HL-60/S4 treated with phorbol 12-myristate 13-acetate at 8.2 ng/mL for 4 days and 3 days (cell line): ENCODE results near the gene COX6B1.
"Not testable (repeated sequence)": the region's sequence is repeated elsewhere in the genome, so short reads cannot be mapped to it uniquely, and the experiment has no call there.

ENCODE experiments used
- in situ Hi-C: fragments of 300-500 bp; cut with MboI; formaldehyde crosslinking; loops from 2 replicates; pipeline ENCODE4 v1.15.0; 2022; ENCODE audit warnings: low sequenced_read_pairs

COX6B1 gene

GRCh38 chr19:35633727-35634440 is 14.2 kb upstream of the COX6B1 start:
- in situ Hi-C loops, result no loop called here

DNA sequence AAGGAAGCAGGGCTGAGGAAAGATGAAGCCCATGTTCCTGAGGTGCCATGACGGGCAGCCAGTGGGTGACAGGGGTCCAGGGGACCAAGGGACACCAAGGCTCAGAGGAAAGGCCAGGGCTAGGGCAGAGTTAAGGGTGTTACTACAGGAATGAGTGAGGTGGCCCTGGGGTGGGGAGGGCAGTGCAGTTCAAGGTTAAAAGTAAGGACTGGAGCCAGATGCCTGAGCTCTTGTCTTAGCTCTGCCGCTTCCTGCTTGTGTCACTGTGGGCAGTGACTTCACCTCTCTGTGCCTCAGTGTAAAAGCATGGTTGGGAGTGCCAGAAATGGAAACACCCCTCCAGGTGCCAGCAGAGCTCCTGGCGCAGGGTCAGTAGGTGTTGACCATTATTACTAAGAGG is 11.5 kb upstream of the COX6B1 start:
- in situ Hi-C loops, result no loop called here

GRCh38 chr19:35637165-35637564 is 11.0 kb upstream of the COX6B1 start:
- in situ Hi-C loops, result no loop called here

DNA sequence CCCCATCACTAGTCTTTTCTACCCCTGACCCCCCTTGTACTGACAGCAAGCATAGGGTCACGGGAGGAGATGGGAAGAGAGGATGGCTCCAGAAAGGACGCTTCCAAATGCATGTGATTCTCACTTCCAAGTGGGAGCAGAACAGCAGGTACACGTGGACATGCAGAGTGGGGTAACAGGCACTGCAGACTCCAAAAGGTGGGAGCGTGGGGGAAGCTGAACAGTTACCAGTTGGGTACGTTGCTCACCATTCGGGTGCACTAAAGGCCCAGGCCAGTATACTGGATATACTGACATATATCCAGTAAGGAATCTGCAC is 8.8 kb upstream of the COX6B1 start:
- in situ Hi-C loops, result no loop called here

GRCh38 chr19:35639863-35640262 is 8.3 kb upstream of the COX6B1 start:
- in situ Hi-C loops, result no loop called here

- in situ Hi-C loops, result no loop called here
Observed at GRCh38 chr19:35641515-35642151, 6.5 kb upstream of the COX6B1 start, which contains the start of gene ETV2. TSS of gene ETV2 (plus strand) at chr19:35641745. CDS start at chr19:35642461, 716 bp downstream.

- in situ Hi-C loops, result no loop called here
Observed at GRCh38 chr19:35642312-35642711, 5.8 kb upstream of the COX6B1 start.

GRCh38 chr19:35642798-35643254 is 5.3 kb upstream of the COX6B1 start:
- in situ Hi-C loops, result no loop called here

DNA sequence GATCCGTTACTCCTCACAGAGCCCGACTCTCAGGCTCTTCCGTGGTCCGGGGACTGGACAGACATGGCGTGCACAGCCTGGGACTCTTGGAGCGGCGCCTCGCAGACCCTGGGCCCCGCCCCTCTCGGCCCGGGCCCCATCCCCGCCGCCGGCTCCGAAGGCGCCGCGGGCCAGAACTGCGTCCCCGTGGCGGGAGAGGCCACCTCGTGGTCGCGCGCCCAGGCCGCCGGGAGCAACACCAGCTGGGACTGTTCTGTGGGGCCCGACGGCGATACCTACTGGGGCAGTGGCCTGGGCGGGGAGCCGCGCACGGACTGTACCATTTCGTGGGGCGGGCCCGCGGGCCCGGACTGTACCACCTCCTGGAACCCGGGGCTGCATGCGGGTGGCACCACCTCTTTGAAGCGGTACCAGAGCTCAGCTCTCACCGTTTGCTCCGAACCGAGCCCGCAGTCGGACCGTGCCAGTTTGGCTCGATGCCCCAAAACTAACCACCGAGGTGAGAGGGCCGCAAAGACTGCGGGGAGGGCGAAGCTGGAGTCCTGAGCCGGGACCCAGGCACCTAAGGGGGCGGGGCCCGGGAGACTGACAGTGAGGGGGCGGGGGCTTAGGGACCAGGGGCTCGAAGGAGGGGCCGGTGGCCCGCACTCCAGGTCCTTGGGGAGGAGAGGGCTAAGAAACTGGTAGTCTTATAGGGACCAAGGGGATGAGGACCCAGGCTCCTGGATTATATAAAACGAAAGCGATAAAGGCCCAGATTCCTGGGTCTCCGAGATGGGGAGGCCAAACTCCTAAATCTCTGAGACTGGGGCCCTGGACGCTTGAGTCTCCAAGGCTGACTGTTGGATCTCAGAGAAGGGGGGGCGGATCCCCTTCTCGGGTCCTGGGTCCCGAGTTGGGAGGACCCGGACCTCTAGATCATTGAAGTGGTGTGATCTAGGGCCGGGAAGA is 4.6 kb upstream of the COX6B1 start:
- in situ Hi-C loops, result no loop called here

DNA sequence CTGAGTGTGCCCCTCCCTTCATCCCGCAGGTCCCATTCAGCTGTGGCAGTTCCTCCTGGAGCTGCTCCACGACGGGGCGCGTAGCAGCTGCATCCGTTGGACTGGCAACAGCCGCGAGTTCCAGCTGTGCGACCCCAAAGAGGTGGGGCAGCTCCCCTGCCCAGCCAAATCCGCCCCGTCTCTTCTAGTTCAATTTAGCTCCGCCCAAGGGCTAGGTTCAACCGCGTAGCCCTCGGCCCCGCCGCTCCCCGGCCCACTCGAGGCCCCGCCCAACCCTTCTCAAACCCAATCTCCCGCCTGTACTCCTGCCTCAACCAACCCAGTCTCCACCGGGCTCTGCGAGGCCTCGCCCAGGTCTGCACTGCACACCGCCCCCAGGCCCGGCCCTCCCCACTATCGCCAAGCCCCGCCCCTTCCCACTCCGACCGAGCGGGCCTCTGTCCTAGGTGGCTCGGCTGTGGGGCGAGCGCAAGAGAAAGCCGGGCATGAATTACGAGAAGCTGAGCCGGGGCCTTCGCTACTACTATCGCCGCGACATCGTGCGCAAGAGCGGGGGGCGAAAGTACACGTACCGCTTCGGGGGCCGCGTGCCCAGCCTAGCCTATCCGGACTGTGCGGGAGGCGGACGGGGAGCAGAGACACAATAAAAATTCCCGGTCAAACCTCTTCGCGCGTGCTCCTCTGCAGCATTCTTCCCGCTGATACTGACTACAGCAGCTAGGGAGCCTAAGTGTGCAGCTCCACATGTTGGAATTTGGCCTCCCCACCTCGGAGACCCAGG is 3.7 kb upstream of the COX6B1 start:
- in situ Hi-C loops, result no loop called here

- in situ Hi-C loops, result no loop called here
Observed at GRCh38 chr19:35644987-35645679, 3.0 kb upstream of the COX6B1 start.

GRCh38 chr19:35645680-35646511 is 2.2 kb upstream of the COX6B1 start:
- in situ Hi-C loops, result no loop called here

DNA sequence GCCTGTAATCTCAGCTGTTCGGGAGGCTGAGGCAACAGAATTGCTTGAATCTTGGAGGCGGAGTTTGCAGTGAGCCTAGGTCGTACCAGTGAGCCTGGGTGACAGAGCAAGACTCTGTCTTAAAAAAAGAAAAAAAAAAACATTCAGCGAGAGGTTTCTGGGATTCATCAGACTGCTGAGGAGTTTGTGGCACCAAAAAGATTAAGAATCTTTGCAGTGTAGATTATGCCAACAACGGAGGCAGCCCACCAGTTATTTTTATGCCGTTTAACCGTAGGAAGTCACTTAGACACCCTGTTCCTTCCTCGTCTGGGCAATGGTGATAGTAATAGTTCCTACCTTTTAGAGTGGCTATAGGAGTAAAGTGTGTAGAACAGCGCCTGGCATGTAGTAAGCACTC is 2.5 kb downstream of the COX6B1 start:
- in situ Hi-C loops, result no loop called here

DNA sequence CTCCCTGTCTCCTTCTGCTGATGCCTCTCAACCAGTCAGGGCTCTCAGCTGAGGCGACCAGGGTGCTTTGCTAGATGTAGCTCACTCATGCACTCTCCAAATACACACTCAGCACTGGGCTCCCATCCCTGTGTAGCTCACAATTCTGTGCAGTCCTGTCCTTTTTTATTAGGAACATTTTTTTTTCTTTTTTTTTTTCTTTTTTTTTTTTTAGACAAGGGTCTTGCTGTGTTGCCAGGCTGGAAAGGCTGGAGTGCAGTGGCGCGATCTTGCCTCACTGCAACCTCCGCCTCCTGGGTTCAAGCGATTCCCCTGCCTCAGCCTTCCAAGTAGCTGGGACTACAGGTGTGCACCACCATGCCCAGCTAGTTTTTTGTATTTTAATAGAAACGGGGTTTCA is 6.7 kb downstream of the COX6B1 start:
- in situ Hi-C loops, result not testable (repeated sequence)

GRCh38 chr19:35655600-35655999 is 7.5 kb downstream of the COX6B1 start:
- in situ Hi-C loops, result no loop called here

- in situ Hi-C loops, result no loop called here
Observed at GRCh38 chr19:35656700-35657099, 8.6 kb downstream of the COX6B1 start.

GRCh38 chr19:35657904-35658700 is 10.0 kb downstream of the COX6B1 start:
- in situ Hi-C loops, result no loop called here

GRCh38 chr19:35661995-35662340 is 13.8 kb downstream of the COX6B1 start:
- in situ Hi-C loops, result no loop called here

DNA sequence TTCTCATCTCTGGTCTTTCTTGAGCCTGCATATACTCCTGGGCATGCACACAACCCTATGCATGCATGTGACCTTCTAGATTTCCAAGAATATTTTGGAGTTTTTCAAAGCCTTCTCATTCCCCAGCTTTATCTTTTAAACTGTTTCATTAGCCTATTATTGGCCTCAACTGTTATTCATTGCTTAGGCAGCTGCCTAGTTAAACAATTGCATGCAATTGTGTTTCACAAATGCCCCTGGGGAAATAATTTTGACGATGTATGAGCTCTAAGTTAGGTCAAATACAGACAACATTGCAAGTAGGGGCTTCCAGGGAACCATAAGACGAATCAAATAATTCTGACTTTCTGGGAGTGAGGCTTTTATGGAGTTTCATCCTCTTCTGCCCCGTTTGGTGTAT is 15.9 kb downstream of the COX6B1 start:
- in situ Hi-C loops, result no loop called here
